Loucy (cell line): ENCODE data around the gene PHF21B.
"Not testable (repeated sequence)": the region's sequence is repeated elsewhere in the genome, so short reads cannot be mapped to it uniquely, and the experiment has no call there.

Experiments
- H2AFZ ChIP-seq: fragments of 200-600 bp; sonication (generic); 2 replicates; pipeline ENCODE4 v1.6.0; 2016; ENCODE audit warnings: antibody characterized with exemption, mild to moderate bottlenecking, low read length, moderate library complexity
- H3F3A ChIP-seq: fragments of 200-600 bp; 2 replicates; pipeline ENCODE4 v1.6.0; 2016; ENCODE audit warnings: antibody characterized with exemption, low read depth, mild to moderate bottlenecking
- H3K27me3 ChIP-seq: fragments of 200-600 bp; sonication (generic); 2 replicates; pipeline ENCODE4 v1.6.1; 2014; ENCODE audit warnings: low read length, mild to moderate bottlenecking; ENCODE audit not compliant: insufficient read depth, poor library complexity, severe bottlenecking
- H3K36me3 ChIP-seq: fragments of 200-600 bp; sonication (generic); 2 replicates; pipeline ENCODE4 v1.6.1; 2016; ENCODE audit warnings: low read length; ENCODE audit not compliant: insufficient read depth
- H3K4me1 ChIP-seq: fragments of 200-600 bp; sonication (generic); 2 replicates; pipeline ENCODE4 v1.5.1; 2014; ENCODE audit warnings: low read length, mild to moderate bottlenecking; ENCODE audit not compliant: insufficient read depth, poor library complexity, severe bottlenecking
- H3K4me2 ChIP-seq: fragments of 200-600 bp; sonication (generic); 2 replicates; pipeline ENCODE4 v1.6.0; 2014; ENCODE audit warnings: antibody characterized with exemption, low read length, low read depth, mild to moderate bottlenecking; ENCODE audit not compliant: poor library complexity, severe bottlenecking
- H3K4me3 ChIP-seq: fragments of 200-600 bp; sonication (generic); 2 replicates; pipeline ENCODE4 v1.5.1; 2014; ENCODE audit warnings: low read length, mild to moderate bottlenecking, mixed read lengths; ENCODE audit not compliant: poor library complexity, severe bottlenecking
- H3K79me2 ChIP-seq: fragments of 200-600 bp; sonication (generic); 2 replicates; pipeline ENCODE4 v1.6.1; 2014; ENCODE audit warnings: low read length; ENCODE audit not compliant: insufficient read depth
- H3K9ac ChIP-seq: fragments of 200-600 bp; sonication (generic); 2 replicates; pipeline ENCODE4 v1.6.0; 2014; ENCODE audit warnings: mild to moderate bottlenecking, low read depth, low read length, moderate library complexity; ENCODE audit not compliant: poor library complexity, severe bottlenecking
- H3K9me2 ChIP-seq: fragments of 200-600 bp; sonication (generic); replicated peaks from 2 replicates; pipeline ENCODE4 v1.6.1; 2016; ENCODE audit warnings: low read depth, low read length, mixed read lengths
- H3K9me3 ChIP-seq: fragments of 200-600 bp; sonication (generic); 2 replicates; pipeline ENCODE4 v1.6.1; 2014; ENCODE audit warnings: mild to moderate bottlenecking, antibody characterized with exemption, low read length, low read depth; ENCODE audit not compliant: insufficient read depth
- H4K20me1 ChIP-seq: fragments of 200-600 bp; sonication (generic); 2 replicates; pipeline ENCODE4 v1.6.0; 2014; ENCODE audit warnings: antibody characterized with exemption, low read length, mild to moderate bottlenecking; ENCODE audit not compliant: insufficient read depth, poor library complexity, severe bottlenecking
- EZH2phosphoT487 ChIP-seq: fragments of 200-600 bp; IDR thresholded peaks from 2 replicates; pipeline ENCODE4 v1.6.1; 2018; ENCODE audit warnings: antibody characterized with exemption, mild to moderate bottlenecking, moderate library complexity, borderline replicate concordance
- TF ChIP-seq, protein P1 (sequence below): fragments of 200-600 bp; sonication (generic); conservative IDR thresholded peaks from 2 replicates; pipeline ENCODE4 v1.5.1; 2014; ENCODE audit warnings: mild to moderate bottlenecking, antibody characterized with exemption, low read length

PHF21B gene

DNA sequence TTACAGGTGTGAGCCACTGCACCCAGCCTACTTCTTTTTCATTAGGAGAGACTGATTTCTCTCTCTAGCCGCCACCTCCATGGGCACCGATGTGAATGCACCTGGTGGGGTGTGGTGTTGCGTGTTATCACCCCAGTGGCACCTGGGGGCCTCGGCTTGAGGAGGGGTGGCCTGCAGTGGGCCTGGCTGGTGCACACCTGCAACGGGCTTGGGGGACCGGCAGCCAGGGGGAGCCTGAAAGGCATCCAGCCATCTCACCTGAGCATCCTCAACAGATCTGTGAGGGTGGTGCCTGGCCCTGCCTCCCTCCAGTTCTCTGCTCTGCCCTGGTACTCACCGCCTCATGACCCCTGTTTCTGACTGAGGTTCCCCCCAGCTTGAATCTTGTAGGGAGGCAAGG is 148.6 kb downstream of the PHF21B start:
- Histone ChIP-seq H3K9ac (no peak overlapping the region), H3K9me3 (no peaks in the 10 kb centered on the region), H3K4me2 (no peak overlapping the region), H4K20me1 (no peaks in the 10 kb centered on the region), H3K36me3 (no peaks in the 10 kb centered on the region), H3K4me3 (no peak overlapping the region), H3K79me2 (no peaks in the 10 kb centered on the region), H2AFZ (no peak overlapping the region), H3F3A (no peaks in the 10 kb centered on the region), H3K27me3 (no peaks in the 10 kb centered on the region), H3K4me1 (no peaks in the 10 kb centered on the region), H3K9me2 (no peaks in the 10 kb centered on the region)
- TF ChIP-seq, protein P1, sequence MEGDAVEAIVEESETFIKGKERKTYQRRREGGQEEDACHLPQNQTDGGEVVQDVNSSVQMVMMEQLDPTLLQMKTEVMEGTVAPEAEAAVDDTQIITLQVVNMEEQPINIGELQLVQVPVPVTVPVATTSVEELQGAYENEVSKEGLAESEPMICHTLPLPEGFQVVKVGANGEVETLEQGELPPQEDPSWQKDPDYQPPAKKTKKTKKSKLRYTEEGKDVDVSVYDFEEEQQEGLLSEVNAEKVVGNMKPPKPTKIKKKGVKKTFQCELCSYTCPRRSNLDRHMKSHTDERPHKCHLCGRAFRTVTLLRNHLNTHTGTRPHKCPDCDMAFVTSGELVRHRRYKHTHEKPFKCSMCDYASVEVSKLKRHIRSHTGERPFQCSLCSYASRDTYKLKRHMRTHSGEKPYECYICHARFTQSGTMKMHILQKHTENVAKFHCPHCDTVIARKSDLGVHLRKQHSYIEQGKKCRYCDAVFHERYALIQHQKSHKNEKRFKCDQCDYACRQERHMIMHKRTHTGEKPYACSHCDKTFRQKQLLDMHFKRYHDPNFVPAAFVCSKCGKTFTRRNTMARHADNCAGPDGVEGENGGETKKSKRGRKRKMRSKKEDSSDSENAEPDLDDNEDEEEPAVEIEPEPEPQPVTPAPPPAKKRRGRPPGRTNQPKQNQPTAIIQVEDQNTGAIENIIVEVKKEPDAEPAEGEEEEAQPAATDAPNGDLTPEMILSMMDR, result no peak

DNA sequence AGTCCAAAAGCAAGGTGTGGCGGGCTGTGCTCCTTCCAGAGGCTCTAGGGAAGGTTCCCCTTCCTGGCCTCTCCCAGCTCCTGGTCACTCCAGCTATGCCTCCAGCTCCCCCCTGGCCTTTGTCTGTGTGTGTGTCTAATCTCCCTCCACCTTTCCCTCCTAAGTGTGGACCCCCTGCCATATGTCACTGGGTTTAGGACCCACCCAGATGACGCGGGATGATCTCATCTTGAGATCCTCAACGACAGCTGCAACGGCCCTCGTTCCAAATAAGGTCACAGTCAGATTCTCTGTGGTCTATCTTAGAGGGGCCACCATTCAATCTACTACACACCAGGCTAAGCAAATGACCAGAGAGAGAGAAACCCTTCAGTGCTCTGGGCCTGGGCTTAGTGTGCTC is 149.5 kb downstream of the PHF21B start:
- Histone ChIP-seq H3K27me3 (no peaks in the 10 kb centered on the region), H3K4me2 (no peak overlapping the region), H3K9ac (no peak overlapping the region), H3F3A (no peaks in the 10 kb centered on the region), H3K4me1 (no peaks in the 10 kb centered on the region), H3K36me3 (no peaks in the 10 kb centered on the region), H3K4me3 (no peak overlapping the region), H3K9me3 (no peaks in the 10 kb centered on the region), H4K20me1 (no peaks in the 10 kb centered on the region), H3K9me2 (no peaks in the 10 kb centered on the region), H3K79me2 (no peaks in the 10 kb centered on the region), H2AFZ (no peak overlapping the region)
- no peak for TF ChIP-seq EZH2phosphoT487
- TF ChIP-seq, protein P1, result no peak

DNA sequence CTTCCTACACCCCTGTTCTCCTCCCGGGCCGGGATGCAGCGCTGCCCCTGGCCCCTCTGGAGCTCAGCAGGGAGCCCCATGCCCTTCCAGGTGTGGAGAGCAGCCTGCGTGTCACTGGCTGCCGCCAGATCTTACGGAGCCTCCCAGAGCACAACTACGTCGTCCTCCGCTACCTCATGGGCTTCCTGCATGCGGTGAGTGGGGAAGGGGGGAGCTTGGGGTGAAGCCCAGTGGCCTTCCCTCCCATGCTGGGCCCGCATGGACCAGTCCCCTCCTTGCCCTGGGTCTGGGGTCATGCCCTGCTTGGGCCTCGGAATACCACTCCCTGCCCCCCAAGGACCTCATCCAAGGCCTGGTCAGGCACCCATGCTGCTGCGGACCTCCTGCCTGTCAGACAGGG is 150.2 kb downstream of the PHF21B start:
- Histone ChIP-seq H4K20me1 (no peaks in the 10 kb centered on the region), H2AFZ (no peak overlapping the region), H3K4me1 (no peaks in the 10 kb centered on the region), H3K27me3 (no peaks in the 10 kb centered on the region), H3K9me2 (no peaks in the 10 kb centered on the region), H3K79me2 (no peaks in the 10 kb centered on the region), H3K4me3 (no peak overlapping the region), H3K9me3 (no peaks in the 10 kb centered on the region), H3K36me3 (no peaks in the 10 kb centered on the region), H3F3A (no peaks in the 10 kb centered on the region), H3K4me2 (no peak overlapping the region), H3K9ac (no peak overlapping the region)
- TF ChIP-seq, protein P1, result no peak
- no peak for TF ChIP-seq EZH2phosphoT487

DNA sequence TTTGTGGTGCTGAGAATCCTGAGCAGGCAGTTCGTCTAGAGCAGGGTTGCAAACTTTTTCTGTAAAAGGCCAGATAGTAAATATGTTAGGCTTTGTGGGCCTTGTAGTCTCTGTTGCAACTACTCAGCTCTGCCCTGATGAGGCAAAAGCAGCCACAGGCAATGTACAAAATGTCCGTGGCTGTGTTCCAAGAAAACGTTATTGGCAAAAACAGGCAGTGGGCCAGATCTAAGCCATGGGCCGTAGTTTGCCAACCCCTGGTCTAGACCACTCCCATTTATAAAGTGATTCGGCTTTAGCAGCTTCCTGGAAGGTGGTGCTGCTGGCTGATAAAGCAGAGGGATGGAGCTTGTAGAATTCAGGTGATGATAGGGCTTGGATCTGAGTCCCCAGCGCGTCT is 151.0 kb downstream of the PHF21B start:
- H3K36me3 ChIP-seq, result not testable (repeated sequence)

More for the DNA sequence above, 151.0 kb downstream of the PHF21B start:
- H3K9me3 ChIP-seq, H3F3A ChIP-seq, H3K4me1 ChIP-seq, H3K79me2 ChIP-seq, H4K20me1 ChIP-seq, H3K9me2 ChIP-seq, H2AFZ ChIP-seq, H3K9ac ChIP-seq, H3K27me3 ChIP-seq, H3K4me3 ChIP-seq, H3K4me2 ChIP-seq: not testable (repeated sequence)
